T-helper 1 cell (primary cell): Measurements from ENCODE around the gene RALGAPB.
"Not testable (repeated sequence)": the region's sequence is repeated elsewhere in the genome, so short reads cannot be mapped to it uniquely, and the experiment has no call there.

ENCODE experiments used
- DNase-seq, 5 donors: peaks; one replicate each; pipeline ENCODE4 v3.0.0-alpha.2; 2012 to 2020

The RALGAPB gene

DNA sequence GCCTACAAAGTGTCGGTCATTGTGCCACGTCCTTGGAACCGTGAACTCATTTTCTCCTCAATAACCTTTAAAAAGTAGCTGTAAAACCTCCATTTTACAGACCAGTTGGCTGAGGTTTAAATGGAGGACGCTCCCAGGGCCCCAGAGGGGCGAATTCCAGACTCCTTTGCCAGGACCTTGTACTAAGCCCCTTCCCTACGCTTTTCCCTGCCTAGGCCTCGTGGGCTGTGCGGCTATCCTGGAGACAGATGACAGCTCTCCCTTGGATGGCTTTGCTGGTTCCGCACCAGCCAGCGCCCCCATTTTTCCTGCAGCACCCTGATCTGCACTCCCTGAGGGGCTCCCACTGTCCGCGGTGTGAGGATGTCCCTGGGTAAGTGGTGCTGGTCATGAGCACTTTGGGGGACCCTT, 25.4 kb upstream of the RALGAPB start:
- DNase-seq, result no peak

DNA sequence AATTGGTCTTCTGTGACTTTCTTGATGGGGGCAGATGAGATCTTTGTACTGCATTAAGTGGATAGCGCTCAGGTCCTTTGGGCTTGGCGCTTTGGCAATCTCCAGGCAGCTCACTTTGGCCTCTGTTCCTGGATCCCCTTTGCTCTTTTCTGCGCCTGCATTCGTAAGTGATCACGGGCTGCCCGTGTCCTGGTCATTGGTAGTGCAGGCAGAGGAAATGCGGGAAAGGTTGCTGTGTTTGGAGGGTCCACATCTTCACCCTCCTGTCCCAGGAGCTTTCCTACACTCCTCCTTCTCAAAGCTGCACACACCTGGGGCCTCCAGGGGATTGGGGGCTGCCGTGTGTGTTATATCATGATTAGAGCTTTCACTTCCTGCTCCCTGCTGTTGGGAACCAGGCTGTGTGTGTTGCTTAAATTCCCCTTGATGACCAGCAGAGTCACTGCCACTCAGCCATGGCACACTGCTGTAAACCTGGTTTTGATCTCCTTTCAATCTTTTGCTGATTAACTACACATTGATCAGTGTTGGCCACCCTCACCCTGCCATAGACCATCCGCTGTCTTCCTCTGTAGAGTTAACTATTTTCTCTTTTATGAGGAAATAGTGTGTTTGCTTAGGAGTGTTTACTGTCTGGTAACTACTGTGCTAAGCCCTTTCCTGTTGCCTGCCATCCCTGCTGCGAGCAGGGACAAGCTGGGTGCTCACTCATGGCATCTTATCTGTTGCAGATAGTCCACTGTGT, 24.5 kb upstream of the RALGAPB start:
- DNase-seq, result no peak

DNA sequence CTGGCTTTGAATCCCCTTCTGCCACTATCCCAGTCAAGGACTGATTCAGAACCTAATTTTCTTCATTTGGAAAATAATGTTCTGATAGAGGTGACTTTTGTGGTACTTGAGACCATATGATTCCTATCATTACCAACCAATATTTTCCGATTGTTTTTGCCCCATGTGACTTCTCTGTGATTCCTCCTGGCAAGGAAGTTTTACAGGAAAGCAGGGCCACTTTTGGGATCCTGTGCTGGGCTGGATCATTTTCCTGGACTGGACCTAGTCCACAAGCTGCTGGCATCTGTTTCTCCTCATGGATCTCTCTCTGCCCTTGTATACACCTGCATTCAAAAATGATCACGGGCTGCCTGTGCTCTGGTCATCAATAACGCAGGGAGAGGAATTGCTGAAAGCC, 23.6 kb upstream of the RALGAPB start:
- no peak for DNase-seq

DNA sequence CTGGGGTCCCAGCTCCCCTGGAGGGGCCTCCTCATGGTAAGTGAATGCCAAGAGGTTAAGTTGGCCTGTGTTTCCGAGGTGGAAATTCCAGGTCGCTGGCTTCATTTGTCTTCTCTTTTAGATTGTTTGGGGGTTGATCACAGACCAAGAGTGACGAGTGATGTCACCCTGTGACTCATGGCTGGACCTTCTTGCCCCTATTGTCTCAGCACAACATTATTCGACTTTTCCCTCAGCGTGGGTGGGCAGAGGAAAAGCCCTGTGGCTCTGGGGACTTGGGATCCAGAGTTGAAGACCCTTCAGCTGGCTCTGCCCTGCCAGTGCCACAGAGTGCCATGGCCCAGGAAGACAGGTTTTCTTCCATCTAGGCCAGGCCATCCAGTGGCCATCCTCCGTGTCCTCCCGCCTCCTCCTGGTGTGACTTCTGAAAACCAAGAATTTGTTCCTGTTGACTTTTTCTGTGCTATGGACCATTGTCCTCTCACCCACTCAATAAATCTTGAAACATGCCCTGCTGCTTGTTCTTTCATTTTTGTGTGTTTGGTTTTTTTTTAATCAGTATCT, 22.1 kb upstream of the RALGAPB start:
- DNase-seq, result no peak

DNA sequence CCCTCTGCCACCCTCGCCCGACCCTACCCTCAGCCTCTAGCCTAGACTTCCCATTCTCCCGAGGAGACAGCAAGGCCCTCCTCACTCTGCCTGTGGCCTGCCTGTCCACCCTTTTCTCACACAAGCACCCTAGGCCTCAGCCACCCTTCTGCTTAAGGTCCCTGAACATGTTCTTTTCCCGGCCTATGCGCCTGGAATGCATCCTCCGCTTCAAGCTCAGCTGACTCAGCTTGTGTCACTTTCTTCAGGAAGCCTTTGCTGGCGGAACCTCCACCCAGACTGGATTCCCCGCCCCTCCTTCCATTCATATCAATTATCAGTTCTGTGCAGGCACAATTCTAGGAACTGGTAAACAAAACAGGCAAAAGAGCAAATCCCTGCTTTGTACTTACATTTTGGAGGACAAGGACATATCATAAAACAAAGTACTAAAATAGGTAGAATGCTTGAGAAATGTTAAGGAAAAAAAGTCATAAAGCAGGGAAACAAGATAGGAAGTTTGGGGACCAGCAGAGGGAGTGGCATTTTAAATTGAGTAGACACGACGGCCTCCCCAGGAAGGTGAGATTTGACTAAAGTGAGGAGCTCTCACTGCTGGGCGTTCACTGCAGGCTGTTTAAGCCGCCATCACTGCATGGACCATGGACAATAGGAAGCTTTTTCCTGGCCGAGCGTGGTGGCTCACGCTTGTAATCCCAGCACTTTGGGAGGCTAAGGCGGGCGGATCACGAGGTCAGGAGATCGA, 19.6 kb upstream of the RALGAPB start:
- no peak for DNase-seq

DNA sequence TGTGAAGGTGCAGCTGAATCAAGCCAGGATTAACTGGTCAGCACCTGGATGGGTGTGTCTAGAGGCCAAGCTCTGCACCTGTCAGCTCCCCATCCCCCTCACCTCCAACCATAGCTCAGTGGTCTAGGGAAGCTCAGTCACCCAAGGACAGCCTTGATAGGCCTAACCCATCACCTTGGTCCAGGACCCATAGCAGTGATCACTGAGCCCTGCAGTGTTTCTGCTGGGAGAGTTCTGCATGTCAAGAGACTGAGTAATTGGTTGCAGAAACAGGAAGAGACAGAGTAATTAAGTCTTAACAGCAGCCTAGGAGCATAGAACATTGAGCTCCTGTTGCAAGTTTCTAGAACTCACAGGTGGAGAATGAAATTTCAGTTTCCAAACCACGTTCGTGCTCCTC, 18.7 kb upstream of the RALGAPB start:
- no peak for DNase-seq

DNA sequence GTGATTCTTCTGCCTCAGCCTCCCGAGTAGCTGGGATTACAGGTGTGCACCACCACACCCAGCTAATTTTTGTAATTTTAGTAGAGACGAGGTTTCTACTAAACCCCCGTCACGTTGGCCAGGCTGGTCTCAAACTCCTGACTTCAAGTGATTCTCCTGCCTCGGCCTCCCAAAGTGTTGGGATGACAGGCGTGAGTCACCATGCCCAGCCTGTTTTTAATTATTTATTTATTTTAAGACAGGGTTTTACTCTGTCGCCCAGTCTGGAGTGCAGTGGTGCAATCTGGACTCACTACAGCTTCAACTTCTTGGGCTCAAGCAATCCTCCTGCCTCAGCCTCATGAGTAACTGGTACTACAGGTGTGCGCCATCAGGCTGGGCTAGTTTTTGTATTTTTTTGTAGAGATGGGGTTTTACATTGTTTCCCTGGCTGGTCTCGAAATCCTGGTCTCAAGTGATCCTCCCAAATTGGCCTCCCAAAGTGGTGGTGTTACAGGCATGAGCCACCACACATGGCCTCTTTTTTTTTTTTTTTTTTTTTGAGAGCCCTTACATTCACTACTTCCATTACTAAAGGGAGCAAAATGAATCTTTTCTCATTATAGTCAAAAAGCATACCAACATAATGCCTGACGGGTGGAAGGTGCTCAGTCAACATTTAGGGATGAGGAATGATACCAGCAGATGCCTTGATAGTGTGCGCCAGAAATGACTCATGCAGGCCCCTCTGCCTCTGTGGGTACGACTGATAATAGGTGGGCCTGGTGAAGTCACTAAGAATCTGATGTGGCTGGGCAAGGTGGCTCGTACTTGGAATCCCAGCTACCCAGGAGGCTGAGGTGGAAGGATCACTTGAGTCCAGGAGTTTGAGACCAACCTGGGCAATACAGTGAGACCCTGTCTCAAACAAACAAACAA, 17.8 kb upstream of the RALGAPB start:
- DNase-seq, result no peak

DNA sequence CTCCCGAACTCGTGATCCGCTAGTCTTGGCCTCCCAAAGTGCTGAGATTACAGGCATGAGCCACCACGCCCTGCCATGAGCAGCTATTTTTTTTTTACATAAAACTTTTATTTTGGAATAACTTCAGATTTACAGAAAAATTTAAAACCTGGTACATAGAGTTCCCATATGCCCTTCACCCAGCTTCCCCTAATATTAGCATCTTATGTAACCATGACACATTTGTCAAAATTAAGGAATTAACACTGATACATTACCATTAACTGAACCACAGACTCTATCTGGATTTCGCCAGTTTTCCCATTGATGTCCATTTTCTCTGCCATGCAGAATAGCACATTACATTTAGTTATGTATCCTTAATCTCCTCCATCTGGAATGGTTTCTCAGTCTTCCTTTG, 14.3 kb upstream of the RALGAPB start:
- DNase-seq, result no peak

DNA sequence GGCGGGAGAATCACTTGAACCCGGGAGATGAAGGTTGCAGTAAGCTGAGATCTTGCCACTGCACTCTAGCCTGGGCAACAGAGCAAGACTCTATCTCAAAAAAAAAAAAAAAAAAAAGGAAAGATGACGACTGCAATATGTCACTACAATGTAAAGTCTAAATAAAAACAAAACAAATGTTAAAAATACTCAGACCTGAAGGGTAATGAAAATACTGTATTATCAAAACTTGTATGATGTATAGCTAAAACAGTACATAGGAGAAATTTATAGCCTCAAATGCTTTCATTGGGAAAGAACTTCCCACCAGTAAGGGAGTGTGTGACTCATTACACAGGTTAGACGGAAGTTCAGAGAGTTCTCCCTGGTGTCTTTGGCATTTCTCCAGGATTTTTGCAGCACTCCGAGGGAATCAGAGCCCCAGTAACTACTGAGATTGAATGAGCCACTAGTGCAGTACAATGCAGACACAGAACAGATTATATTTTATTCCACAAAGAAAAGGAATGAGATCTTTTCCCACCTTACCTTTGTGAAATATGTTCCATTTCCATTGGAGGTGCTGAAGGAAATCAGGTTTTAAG, 12.5 kb upstream of the RALGAPB start:
- no peak for DNase-seq

DNA sequence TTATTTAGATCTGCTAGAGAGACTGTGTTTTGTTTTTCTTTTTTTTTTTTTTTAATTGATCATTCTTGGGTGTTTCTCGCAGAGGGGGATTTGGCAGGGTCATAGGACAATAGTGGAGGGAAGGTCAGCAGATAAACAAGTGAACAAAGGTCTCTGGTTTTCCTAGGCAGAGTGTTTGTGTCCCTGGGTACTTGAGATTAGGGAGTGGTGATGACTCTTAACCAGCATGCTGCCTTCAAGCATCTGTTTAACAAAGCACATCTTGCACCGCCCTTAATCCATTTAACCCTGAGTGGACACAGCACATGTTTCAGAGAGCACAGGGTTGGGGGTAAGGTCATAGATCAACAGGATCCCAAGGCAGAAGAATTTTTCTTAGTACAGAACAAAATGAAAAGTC, 12.0 kb upstream of the RALGAPB start:
- DNase-seq, result not testable (repeated sequence)

DNA sequence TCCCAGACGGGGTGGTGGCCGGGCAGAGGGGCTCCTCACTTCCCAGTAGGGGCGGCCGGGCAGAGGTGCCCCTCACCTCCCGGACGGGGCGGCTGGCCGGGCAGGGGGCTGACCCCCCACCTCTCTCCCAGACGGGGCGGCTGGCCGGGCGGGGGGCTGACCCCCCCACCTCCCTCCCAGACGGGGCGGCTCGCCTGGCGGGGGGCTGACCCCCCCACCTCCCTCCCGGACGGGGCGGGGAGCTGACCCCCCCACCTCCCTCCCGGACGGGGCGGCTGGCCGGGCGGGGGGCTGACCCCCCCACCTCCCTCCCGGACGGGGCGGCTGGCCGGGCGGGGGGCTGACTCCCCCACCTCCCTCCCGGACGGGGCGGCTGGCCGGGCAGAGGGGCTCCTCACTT, 11.5 kb upstream of the RALGAPB start:
- not testable (repeated sequence) for DNase-seq

DNA sequence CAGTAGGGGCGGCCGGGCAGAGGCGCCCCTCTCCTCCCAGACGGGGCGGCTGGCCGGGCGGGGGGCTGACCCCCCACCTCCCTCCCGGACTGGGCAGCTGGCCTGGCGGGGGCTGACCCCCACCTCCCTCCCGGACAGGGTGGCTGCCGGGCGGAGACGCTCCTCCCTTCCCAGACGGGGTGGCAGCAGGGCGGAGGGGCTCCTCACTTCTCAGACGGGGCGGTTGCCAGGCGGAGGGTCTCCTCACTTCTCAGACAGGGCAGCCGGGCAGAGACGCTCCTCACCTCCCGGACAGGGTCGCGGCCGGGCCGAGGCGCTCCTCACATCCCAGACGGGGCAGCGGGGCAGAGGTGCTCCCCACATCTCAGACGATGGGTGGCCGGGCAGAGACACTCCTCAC, 11.1 kb upstream of the RALGAPB start:
- DNase-seq, result not testable (repeated sequence)

DNA sequence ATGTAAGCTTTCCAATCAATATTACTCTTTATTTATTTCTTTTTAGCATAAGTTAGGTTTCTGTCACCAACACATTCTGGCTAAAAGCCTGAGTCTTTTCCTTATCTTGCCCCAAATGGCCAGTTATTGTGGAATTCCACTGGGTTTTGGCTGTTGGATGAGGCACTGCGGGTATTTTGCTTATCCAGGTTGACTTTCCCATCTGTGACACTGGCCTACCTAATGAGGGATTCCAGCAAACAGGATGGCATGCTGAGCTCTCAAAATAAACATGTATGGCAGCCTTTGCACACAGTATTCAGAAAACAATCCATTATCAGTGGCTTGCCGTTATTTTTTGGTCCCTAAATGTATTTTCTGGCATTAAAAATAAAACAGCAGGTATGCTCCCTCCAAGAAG, 6.5 kb upstream of the RALGAPB start:
- DNase-seq, result no peak

DNA sequence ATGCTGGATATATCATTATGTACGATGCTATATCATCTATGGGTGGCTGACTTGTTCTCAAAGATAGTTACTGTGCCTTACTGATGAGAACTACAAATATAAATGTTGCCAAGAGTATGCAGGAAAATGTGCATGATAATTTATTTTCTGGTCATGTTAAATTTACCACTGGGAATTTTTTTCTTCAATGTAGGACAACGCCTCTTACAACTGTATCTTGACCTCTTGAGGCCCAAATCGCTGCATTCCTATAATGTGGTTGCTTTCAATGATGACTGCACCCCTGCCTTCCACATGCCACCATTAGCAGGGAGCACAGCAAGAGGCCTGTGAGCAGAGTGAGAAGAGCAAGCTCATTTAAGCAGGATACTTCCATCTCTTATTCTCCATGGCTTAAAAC, 5.7 kb upstream of the RALGAPB start:
- DNase-seq, result no peak

DNA sequence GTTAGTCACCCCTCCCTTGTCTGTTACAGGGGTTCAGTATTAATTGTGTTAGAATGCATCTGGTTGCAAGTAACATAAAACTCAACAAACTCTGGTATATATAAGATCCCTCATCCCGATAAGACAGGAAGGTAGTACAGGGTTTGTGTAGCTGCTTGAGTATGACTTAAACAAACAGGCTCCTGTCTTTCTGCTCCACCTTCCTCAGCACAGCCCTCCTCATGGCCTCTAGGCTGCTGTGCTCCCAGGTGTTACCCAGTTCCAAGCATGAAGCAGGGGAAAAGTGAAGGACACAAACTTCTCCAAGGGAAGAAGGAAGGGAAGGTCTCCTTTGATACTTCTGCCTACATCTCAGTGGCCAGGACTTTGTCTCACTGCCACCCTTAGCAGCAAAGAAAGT, 1.4 kb upstream of the RALGAPB start:
- no peak for DNase-seq

DNA sequence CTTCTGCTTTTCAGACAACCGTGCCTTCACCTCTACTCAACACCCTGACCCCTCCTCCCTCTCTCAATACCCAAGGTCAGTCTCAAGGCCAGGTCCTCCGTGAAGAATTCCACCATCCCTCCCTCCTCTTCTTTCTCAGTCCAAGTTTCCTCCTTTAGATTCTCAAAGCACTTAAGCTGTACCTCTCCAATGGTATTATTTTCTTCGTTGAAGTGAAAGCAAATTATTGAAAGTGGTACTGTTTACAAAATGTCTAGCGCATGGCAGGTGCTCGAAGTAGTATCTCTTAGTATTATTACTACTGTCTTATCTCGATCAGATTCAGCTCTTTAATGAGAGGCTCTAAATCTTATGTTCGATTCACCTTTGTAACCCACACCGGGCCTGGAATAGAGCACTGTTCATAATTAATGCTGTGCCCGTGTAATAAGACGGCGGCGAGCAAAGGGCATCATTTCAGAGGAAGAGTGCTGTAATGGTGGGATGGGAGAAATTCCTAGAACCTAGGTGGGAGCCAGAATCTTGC, 593 bp upstream of the RALGAPB start:
- DNase-seq, result no peak

DNA sequence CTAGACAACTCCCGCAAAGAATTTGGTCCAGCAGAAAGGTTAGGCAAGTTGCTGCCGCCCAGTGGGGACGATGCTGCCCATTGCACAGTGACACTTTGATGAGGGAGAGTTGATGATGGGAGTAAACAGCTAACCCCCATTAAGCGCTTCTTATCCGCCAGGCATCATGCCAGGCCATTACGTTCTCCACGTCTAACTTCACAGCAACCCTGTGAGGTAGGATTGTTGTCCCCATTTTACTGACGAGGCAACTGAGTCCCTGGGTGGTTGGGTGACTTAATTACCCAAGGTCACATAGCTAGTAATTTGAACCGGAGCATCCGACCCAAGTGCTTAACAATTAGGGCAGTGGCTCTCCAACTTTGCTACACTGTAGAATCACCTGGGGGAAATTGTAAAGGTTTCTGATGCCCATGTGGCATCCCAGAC, 738 bp downstream of the RALGAPB start:
- DNase-seq, result no peak

DNA sequence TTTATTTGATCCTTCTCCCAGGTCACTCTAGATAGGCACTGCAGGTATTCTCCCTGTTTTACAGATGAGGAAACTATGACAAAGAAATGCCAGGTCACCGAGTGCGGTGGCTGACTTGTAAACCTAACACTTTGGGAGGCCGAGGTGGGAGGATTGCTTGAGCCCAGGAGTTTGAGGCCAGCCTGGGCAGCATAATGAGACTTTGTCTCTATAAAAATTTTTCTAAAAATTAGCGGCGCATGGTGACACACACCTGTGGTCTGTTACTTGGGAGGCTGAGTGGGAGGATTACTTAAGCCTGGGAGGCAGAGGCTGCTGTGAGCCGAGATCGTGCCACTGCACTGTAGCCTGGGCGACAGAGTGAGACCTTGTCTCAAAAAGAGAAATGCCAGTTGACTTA, 5.1 kb downstream of the RALGAPB start:
- no peak for DNase-seq

DNA sequence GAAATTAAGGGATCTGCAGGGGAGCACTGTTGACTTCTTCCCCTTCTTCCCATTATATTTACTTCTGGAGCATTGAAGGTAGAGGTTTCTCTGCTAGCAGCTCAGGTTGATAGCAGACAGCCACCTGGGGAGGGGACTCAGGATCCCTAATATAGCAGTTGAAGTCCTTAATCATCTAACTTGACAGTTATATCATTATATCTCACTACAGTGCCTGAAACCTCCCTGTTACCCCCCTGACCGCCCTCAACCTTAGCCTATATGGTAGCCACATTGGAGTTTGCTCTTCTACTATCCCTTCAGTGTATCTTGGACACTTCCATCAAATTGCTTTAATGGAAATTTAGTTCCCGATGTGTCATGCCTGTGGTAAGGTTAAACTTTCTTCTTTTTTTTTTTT, 7.0 kb downstream of the RALGAPB start:
- no peak for DNase-seq

DNA sequence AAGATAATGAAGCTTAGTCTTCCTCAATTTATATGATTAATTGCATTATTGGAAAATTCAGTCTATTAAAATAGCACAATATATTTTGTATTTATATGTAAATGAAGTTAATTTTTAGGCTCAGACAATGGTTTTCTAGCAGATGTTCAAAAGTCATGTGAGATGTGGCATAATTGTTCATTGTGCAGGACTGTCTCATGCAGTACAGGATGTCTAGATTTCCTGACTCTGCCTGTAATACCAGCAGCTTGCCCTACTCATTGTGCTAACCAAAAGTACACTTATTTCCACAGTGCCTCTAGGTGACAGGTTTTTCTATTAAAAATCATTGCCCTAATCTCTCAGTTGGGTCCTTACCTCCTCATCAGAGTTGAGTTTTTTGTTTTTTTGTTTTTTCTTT, 12.4 kb downstream of the RALGAPB start:
- no peak for DNase-seq

DNA sequence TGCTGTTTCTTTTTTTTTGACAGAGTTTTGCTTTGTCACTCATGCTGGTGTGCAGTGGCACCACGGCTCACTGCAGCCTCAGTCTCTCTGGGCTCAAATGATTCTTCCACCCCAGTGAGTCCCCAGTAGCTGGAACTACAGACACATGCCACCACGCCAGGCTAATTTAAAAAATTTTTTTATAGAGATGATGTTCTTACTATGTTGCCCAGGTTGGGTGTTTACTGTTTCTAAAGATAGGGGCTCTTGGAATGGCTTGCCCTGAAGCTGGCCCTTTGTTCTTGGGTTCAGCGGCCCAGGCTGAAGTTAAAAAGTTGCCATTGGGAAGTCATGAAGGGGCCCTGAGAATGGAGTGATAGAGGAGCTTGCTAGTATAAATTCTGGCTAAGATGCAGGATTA, 16.5 kb downstream of the RALGAPB start:
- no peak for DNase-seq

DNA sequence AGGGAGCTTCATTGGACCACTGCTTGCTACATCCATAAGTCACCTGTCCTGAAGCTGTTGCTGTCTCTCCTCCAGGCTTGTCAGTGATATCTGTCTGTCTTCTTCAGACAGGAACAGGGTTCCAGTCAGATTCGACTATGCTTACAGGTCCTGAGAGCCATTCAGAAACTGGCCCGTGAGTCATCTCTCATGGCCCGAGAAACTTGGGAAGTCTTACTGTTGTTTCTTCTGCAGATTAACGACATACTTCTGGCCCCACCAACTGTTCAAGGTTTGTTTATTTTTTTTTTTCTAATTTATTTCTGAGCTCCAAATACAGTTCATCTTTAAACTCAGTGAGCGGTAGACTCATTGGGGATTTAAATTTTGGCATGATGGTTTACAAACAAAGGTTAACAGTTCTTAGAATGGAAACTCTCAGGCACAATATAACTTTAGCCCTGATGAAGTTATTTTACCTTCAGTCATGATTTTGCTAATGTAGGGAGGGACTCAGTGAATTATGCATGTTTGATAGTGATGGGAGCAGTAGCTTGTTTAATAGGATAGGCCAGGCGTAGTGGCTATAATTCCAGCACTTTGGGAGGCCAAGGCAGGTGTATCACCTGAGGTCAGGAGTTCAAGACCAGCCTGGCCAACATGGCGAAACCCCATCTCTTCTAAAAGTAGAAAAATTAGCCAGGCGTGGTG, 24.7 kb downstream of the RALGAPB start:
- no peak for DNase-seq
